GM19351 (cell line): Measurements from ENCODE around the gene PUM1.

Source experiments
- ATAC-seq: cut with Tn5 transposase; IDR thresholded peaks from one replicate; pipeline ENCODE4 v1.9.1; 2021; ENCODE audit warnings: mild to moderate bottlenecking, moderate library complexity; ENCODE audit not compliant: unreplicated experiment

PUM1 gene

DNA sequence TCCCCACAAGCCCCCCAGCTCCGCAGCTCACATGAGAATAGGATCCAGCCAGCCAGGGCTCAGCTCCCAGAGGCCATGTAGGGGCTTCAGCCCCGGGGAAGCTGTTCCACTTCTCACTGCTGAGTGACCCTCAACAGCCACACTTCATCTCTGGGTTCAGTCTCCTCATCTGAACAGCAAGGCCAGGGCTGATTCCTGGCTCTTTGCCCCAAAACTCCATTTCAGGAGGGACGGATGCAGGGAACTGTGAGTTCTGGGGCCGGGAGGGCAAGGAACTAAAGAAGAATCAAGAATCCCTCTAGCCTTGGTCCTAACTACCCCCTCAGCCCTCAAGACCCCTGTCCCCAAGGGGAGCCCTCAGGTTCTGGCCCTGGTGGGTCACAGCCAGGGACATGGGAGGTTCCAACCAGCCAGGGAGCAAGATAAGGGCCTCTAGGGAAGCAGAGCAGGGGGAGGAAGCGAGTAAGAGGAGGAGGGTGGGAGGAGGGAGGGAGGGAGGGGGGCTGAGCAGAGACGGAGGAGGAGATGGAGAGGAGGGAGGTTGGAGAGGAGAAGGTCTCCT, 170.1 kb downstream of the PUM1 start:
- no peak for ATAC-seq

DNA sequence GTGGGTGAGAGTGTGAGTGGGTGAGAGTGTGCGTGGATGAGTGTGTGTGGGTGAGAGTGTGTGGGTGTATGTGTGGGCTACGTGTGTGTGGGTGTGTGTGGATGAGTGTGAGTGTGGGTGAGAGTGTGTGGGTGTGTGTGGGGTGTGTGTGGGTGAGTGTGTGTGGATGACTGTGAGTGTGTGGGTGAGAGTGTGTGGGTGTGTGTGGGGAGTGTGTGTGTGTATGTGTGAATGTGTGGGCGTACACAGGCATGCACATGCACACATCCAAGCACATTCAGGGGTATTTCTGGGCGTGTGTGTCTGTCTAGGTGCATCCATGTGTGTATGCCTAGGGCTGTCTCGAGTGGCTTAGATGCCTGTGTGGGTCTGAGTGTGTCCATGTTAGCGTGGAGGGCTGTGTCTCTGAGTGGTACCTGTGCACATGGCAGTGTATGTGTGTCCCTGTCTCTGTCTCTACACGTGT, 171.0 kb downstream of the PUM1 start:
- no peak for ATAC-seq

- ATAC-seq: no peak
These were observed 171.6 kb downstream of the PUM1 start for GRCh38 chr1:30893776-30894507.

GRCh38 chr1:30892671-30893073, 172.8 kb downstream of the PUM1 start:
- ATAC-seq: no peak

- no peak for ATAC-seq
These were observed 174.3 kb downstream of the PUM1 start for GRCh38 chr1:30891227-30891552.

DNA sequence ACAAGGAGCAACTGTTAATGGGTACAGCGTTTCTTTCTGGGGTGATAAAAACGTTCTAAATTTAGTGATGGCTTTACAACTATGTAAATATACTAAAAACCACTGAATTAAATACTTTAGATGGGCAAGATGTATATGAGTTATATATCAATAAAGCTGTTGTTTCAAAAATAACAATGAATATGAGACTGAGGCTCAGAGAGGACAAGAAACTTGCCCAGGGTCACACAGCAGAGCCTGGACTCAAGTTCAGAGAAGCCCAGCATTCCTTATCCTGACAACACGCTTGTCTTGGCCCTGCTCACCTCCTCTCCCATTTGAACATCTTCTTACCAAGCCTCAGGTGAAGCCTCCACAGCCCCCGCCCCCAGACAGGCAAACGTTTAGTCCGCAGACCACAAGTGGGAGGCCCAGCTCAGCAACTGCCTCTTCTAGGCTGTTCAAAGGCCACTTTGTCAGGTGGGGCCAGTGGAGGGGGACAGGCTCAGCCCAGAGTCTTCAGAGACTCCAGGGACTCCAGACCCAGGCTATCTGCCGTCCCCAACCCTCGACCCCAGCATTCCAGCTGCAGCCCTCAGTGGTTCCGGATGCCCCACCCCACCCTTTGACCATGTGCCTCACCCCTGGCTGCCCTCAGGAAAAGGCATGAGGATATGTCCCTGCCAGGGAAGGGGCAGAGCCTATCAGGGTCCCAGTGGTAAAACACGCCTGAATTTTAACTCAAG, 174.9 kb downstream of the PUM1 start:
- no peak for ATAC-seq

DNA sequence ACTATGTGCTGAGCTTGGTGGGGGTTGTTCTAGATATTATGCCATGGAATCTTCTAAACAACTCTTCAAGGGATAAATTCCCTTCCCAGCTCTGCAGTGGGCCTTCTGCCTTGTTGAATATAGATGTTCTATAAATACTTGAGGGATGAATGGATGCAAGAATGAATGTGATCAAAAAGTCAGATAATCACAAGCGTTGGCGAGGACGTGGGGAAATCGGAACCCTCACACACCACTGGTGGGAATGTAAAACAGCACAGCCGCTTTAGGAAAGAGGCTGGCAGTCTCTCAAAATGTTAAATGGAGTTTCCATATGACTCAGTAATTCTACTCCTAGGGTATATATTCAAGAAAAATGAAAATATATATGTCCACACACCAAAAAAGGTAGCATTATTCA, 176.0 kb downstream of the PUM1 start:
- no peak for ATAC-seq

DNA sequence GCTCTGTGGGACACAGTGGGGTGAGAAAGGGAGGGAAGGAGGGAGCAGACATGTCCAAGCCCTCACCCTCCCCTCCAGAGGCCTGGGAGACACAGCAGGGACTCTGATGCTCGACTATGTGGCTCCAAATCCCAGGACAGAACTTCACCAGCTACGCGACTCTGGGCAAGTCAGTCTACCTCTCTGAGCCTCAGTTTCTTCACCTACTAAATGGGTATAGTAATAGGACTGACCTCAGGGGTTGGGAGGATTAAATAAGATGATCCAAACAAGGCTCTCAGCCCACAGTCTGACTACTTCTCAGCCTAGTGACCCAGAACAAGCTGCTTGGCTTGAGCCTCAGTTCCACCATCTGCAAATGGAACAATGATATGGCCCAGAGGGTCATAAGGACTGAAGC, 176.5 kb downstream of the PUM1 start:
- ATAC-seq: no peak

DNA sequence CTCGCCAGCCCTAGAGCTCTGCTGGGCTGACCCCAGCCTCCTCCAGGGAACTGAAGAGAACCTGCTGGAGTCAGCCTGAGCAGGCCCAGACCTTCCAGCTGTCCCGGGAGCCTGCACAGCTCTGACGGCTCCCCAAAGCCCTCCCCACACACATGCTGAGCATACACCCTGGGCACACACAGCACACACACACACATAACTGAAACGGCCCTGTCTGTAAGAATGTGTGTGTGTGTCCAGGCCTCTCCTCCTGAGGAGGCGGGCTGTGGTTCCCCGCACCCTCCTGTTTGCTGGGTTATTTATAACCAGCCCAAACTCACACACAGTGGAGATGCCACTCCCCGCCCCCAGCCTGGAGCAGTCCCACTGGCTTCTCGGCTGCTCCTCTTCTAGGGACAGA, 177.1 kb downstream of the PUM1 start:
- ATAC-seq: no peak

DNA sequence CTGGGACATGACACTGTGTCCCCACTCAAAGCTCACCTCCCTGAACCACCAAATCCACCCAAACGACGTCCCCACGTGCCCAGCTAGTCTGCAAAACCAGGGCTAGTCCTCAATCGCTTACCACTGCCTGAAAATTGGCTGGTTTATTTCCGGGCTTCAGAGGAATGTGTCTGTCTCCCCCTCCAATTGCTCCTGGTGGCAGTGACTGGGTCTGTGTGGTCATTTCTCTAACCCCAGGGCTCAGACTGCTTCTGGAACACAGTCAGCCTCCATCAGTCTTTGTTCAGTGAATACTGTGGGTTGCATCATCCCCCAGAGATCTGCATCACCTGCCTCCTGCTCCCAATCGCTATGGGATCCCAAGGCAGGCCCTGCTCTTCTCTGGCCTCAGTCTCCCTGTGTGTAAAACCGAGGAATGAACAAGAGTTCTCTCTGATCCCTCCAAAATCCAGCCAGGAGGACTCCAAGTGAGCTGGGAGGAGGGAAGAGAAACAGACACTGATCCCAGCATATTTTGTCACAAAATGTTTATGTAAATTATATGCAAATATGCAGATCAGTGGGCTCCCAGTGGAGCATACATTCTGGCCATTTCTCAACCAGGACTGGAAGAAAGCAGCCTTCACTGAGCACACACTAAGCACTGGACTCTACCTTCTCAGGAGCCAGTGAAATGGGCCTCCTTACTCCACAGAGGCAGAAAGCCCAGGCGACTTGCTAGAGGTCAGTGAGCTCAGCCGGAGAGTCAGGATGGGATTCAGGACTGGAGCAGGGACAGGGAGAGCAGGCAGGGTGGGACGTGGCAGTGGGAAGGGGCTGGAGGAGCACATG, 177.8 kb downstream of the PUM1 start:
- no peak for ATAC-seq

DNA sequence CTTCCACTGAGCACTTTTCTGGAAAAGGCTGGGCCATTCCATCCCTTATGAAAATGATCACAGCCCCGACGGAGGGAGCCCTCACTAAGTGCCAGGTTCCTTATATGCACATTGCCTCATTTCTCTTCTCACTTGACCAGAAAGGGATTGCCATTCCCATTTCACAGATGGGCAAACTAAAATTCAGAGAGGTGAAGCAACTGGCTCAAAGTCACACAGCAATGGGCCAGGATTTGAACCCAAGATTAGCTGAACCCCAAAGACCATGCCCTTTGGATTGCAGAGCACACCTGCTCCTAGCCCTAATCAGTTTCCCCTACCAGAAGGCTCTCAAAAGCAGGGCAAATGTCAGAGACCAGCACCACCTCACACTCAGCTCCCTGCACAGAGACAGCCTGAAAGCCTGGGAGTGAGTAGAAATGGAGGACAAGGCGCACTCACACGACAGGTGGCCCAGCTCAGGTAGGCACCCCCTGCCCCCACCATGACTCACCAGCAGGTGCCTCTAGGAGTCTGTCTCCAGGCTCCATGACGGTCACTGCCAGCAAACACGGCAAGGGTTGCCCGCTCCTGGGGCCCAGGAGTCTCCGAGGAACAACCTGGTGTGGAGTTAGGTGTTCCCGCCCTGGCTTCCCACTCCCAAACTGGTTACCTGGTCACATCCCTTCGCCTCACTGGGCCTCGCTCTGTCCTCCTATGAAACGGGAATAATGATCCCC, 178.6 kb downstream of the PUM1 start:
- no peak for ATAC-seq

DNA sequence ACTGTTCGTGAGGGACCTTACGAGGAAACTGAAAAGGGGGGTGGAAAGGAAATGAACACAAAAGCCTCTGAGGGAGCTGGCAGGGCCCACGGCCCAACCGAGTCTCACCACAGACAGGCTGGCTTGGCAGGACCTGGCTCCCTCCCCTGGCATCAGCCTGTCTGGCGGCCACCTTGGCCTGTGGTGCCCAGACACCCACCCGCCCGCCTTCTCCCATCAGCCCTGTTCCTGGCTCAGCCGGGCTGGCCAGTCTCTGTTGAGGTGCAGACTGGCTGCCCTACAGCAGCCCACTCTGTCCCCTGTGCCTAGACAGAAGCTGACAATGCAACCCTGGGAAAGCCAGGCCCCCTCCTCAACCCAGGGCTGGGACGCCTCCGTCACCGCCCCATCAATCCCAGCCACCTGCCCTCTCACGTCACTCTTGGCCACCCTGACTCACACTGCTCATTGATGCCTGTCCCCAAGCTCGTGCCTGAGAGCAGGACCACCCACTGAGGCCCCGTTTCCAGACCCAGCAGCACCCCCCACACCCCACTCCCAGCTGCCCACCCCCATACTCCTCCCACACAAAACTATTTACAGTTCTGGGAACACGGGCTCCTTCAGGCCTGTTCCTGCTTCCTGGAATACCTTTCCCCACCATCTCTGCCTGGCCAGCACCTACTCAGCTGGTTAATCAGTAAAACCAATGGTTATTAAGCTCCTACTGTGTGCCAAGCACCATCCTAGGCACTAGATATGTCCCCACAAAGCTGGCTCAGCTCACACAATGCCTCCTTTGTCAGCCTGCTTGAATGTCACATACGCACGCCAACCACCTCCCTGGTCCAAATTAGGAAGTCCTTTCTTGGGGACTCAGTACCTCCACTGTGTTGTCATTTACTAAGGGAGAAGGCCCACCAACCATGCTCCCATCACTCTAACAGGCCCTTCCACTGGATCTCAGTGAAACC, 179.7 kb downstream of the PUM1 start:
- ATAC-seq: no peak

DNA sequence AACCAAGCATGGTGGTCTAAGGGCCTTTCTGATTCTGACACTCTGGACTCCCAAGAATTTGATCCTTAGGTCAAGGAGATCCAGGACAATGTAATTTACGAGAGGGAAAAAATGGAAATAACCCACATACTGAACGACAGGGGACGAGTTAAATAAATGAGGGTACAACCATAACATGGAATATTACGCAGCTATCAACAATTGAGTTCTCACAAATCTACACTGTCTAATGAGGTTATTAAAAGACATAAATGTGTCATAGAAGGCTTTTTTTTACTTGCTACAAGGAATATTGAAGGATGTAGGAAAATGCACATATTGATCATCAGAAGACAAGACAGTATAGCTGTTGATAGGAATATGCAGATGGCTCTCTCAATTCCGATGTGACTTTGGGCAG, 180.8 kb downstream of the PUM1 start:
- ATAC-seq: no peak

DNA sequence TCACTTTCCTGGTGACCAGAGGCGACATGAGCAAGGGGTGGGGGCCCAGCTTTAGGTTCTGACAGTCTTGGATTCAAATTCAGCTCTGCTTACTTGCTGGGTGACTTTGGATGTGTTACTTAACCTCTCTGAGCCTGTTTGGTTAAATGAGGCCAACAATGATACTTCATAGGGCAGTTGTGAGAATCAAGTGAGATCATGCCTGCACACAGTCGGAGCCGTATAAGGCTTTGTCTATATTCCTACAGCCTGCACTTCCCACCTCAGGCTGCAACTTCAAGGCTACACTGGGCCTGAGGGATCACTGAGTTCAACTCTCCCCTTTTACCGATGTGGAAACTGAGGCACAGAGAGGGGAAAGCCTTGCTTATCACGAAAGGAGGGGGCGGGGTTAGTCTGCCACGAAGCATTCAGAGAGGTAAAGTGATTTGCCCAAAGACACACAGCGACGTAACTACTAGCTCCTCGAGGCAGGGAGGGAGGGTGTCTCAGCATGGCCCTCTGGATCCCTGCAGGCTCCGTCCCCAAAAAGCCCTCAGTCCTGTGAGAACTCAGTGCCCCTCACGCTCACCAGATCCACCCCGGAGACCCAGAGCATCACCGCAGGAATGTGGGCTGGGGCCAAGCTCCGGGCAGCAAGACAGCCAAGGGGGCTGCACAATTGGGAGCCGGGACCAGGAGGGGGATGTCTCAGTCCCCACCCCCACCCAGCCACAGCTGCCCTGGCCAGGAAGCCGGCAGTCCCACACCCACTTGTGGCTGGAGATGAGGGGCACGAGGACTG, 181.9 kb downstream of the PUM1 start:
- no peak for ATAC-seq

GRCh38 chr1:30882678-30883388, 182.7 kb downstream of the PUM1 start:
- ATAC-seq: no peak
